Uterus (tissue), 2 donors: ENCODE results near the gene LCE1C.

Experiments
- CTCF ChIP-seq, 4 experiments: fragments of 200-600 bp in 2 of 4; fragments of 450-650 bp in 2 of 4; sonication (generic) in 2 of 4; IDR thresholded peaks; one replicate each; pipeline ENCODE4 v1.5.1; 2016 to 2019; ENCODE audit warnings: antibody characterized with exemption in 4 of 4, mild to moderate bottlenecking in 2 of 4, moderate library complexity in 1 of 4
- POLR2A ChIP-seq, 2 donors: fragments of 450-650 bp; IDR thresholded peaks; one replicate each; pipeline ENCODE4 v1.6.1; 2016; ENCODE audit warnings: antibody characterized with exemption in 2 of 2, mild to moderate bottlenecking in 1 of 2, moderate library complexity in 1 of 2

- no peak for TF ChIP-seq CTCF (IDR thresholded peaks at IDR 0.05)
- TF ChIP-seq POLR2A (IDR thresholded peaks at IDR 0.05) = no peak
Observed at GRCh38 chr1:152768847-152769533, 37.5 kb downstream of the LCE1C start.
